Esophagus mucosa (tissue), 1 donor: Measurements from ENCODE around the gene CFAP300. TPM values are rescaled to one million over a fixed set of nuclear protein-coding genes. Genes with fewer than 3 reads are reported as not detected.

Experiments used
- ATAC-seq: fragments of 200-7000 bp; cut with Tn5 transposase; one replicate; pipeline ENCODE4 v1.9.1; 2020
- total RNA-seq: library from RNA; stranded (reverse); gene quantifications from one replicate; pipeline ENCODE4 v1.2.4, GENCODE V29; 2023
- donor health status: DM: yes; HTN: yes; CAD: no.

Gene CFAP300
- total RNA-seq, 1 donor from 2014 or later: 0.80 TPM

- no peak for ATAC-seq
Measured at GRCh38 chr11:102073253-102073652, 26.0 kb downstream of the CFAP300 start.

GRCh38 chr11:102079625-102080024 is 32.4 kb downstream of the CFAP300 start:
- no peak for ATAC-seq

- no peak for ATAC-seq
Measured at GRCh38 chr11:102081313-102081712, 34.1 kb downstream of the CFAP300 start.

GRCh38 chr11:102085864-102086551 is 38.8 kb downstream of the CFAP300 start:
- ATAC-seq: no peak

GRCh38 chr11:102097186-102097585 is 49.9 kb downstream of the CFAP300 start:
- no peak for ATAC-seq

GRCh38 chr11:102099755-102100154 is 52.5 kb downstream of the CFAP300 start:
- no peak for ATAC-seq

GRCh38 chr11:102108734-102109440 is 61.6 kb downstream of the CFAP300 start:
- ATAC-seq: no peak

- ATAC-seq: peak; percentile 84
Measured at GRCh38 chr11:102109896-102110760, 62.9 kb downstream of the CFAP300 start, which contains the start of gene YAP1. Gene YAP1 (plus strand): TSS chr11:102110447. CDS start chr11:102110849, 402 bp downstream.

GRCh38 chr11:102110761-102111010 is 63.4 kb downstream of the CFAP300 start:
- peak; percentile 5 for ATAC-seq

- ATAC-seq: peak; percentile 59
Measured at GRCh38 chr11:102111011-102111786, 64.0 kb downstream of the CFAP300 start.

GRCh38 chr11:102111787-102112508 is 64.7 kb downstream of the CFAP300 start:
- ATAC-seq: peak; percentile 85

- ATAC-seq: no peak
Measured at GRCh38 chr11:102112509-102112821, 65.2 kb downstream of the CFAP300 start.

GRCh38 chr11:102114032-102114431 is 66.8 kb downstream of the CFAP300 start:
- no peak for ATAC-seq

- no peak for ATAC-seq
Measured at GRCh38 chr11:102115557-102115956, 68.3 kb downstream of the CFAP300 start.

GRCh38 chr11:102116453-102117205 is 69.4 kb downstream of the CFAP300 start:
- ATAC-seq: no peak

- ATAC-seq: no peak
Measured at GRCh38 chr11:102117472-102118113, 70.4 kb downstream of the CFAP300 start.

GRCh38 chr11:102118937-102119336 is 71.7 kb downstream of the CFAP300 start:
- ATAC-seq: peak; percentile 10

- ATAC-seq: no peak
Measured at GRCh38 chr11:102119997-102120396, 72.8 kb downstream of the CFAP300 start.

GRCh38 chr11:102120437-102120973 is 73.3 kb downstream of the CFAP300 start:
- no peak for ATAC-seq

- no peak for ATAC-seq
Measured at GRCh38 chr11:102121329-102121728, 74.1 kb downstream of the CFAP300 start.
